Smooth muscle cell of the brain vasculature (primary cell): Measurements from ENCODE around the gene ABCC10.
"Not testable (repeated sequence)": the region's sequence is repeated elsewhere in the genome, so short reads cannot be mapped to it uniquely, and the experiment has no call there.

Experiments used
- DNase-seq: peaks from one replicate; pipeline ENCODE4 v3.0.0-alpha.2; 2012; ENCODE audit warnings: low read depth, low spot score

The ABCC10 gene

DNA sequence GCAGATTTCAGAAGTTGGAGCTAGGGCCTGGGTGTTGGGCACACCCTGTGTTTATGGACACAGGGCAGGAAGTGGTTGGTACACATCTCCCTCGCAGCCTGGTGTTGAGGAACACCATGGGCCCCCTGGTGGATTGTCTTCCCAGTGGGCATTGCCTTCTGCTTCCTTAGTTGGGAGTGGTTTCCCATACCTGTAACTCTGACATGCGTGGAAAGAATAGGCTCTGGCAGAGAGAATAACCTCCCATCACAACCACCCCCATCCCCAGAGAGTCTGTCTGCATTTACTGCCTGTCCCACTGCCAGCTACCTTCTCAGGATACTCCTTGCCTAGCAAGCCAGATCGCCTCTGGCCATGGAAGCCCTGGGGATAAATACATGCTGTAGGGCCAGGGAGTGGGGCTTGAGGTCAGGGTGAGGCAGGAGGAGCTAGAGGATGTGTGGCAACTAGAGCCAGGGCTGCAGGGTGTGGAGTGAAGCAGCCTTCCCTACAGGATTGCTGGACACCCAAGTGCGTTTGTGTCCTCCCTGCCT is 68.1 kb downstream of the ABCC10 start:
- DNase-seq = no peak

DNA sequence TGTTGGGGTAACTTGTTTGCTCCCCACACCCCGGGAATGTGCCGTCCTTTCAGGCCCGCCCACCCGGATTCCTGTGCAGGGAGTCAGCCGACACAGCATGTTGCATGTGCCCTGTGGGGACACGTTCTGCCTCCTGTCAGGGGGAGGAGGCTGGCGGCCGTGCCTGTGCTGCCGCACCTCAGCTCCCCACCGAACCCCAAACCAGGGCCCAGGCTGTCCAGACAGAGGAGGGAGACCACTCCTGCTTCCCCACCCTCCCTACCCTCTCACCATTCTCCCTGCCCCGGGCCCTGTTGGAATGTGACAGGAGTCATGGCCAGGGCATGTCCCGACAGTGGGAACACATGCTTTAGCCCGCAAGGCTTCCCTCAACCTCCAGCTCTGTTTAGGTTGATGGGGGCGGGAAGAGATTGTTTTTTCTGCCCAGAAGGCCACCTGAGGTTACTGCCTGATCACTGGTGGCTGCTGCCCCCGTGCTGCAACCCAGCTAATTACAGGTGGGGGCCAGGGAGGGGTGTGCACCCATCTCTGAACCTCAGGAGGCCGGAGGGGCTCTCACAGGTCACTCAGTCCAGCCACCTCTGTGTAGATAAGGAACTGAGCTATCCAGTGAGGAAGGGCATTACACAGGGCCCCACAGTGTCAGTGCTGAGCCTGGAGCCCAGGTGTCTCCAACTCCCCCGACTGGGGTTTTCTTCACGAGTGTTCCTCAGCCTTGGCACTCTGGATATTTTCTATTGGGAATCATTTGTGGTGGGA is 69.2 kb downstream of the ABCC10 start:
- DNase-seq = no peak

DNA sequence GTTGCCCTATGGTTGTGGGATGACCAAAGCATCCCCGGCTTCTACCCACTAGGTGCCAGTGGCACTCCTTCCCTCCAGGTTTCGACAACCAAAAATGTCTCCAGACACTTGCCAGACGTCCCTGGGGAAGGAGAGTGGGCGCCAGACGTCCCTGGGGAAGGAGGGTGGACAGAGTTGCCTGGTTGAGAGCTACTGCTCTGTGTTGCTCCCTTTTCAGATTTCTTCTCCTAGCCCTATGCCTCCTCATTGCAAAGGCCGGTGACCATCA is 69.7 kb downstream of the ABCC10 start:
- no peak for DNase-seq

DNA sequence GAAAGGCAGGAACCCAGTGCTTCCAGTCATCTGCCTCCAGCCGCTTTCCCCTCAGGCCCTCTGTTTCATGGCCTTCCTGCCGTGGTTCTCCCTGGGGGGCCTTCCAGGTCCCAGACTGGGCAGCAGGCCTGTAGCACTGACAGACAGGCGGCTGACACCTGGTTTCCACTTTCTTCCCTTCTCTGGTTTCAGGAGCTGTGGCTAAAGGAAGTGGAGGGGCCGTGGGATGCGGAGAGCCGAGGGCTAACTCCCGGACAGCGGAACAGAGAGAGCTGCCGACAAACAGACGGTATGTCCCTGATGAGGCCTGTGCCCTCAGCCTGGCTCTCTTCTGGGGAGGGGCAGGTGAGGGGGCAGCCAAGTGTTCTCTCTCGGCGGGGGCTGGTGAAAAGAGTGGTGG is 70.3 kb downstream of the ABCC10 start:
- no peak for DNase-seq

DNA sequence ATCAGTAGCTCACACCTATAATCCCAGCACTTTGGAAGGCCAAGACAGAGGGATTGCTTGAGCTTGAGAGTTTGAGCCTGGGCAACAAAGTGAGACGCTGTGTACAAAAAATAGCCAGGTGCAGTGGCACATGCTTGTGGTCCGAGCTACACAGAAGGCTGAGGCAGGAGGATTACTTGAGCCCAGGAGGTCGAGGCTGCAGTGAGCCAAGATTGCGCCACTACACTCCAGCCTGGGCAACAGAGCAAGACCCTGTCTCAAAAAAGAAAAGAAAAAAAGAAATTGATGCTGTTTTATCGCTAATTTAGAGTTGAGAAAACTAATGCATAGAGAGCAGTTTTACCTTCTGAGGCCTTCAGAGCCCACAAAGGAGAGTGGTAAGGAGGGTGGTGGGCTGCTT is 71.0 kb downstream of the ABCC10 start:
- DNase-seq = not testable (repeated sequence)

DNA sequence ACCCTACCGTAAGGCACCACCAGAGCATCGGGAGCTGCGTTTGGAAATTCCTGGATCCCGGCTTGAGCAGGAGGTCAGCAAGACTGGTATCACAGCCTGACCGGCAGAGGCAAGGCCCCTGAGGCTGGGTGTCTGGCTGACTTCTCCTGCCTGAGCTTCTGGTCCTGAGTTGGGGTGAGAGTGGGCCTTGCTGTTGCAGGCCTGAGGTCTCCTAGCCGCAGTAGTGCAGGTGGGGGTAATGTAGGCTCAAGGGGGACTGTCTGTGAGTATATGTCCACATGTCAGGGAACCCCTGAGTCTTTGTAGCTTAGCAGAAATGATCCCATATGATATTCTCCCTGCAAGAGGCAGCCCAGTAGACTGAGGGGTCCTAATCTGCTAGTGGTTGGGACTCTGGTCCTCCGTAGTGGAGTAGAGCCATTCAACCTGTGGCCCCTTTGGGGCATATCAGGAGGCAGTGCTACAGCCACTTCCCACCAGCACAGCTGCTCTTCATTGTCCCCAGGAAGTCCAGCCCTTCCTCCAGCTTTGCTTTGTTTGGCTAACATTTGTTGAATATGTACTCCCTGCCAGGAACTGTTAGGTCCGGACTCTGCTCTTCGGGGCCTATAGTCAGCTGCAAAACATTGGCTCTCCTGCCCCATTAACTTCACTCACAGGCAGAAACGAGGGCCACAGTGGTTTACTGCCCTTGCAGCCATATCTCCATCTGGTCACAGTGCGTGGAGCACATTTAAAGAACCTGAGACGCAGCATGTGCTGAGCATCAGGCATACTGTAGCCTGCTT is 71.9 kb downstream of the ABCC10 start:
- no peak for DNase-seq
